WTC11 (cell line): ENCODE results near the gene VASN. TPM values are rescaled to one million over a fixed set of nuclear protein-coding genes. Genes with fewer than 3 reads are reported as not detected.

Experiments
- ATAC-seq: fragments of 200-7000 bp; cut with Tn5 transposase; 2 replicates; pipeline ENCODE4 v1.10.0; 2021; ENCODE audit warnings: mild to moderate bottlenecking, moderate library complexity
- CTCF ChIA-PET: fragments of 300-600 bp; sonication (Branson Sonifier 250); formaldehyde crosslinking; loops from one replicate; lab custom pipeline; 2021; ENCODE audit warnings: antibody characterized with exemption; lab: Charles Lee
- POLR2A ChIA-PET: fragments of 350-600 bp; sonication (Branson Sonifier 250); formaldehyde crosslinking; loops from one replicate; lab custom pipeline; 2021; ENCODE audit warnings: antibody characterized with exemption; lab: Charles Lee
- DNase-seq: peaks from one replicate; pipeline ENCODE4 v3.0.0; 2021; ENCODE audit warnings: low spot score
- H3K27ac Mint-ChIP-seq: 2 replicates; pipeline ENCODE4 v1.8.0; 2021; ENCODE audit warnings: mixed read lengths
- H3K27me3 Mint-ChIP-seq: 2 replicates; pipeline ENCODE4 v1.8.0; 2021; ENCODE audit warnings: low read depth, mild to moderate bottlenecking, moderate library complexity, mixed read lengths
- H3K36me3 Mint-ChIP-seq: 2 replicates; pipeline ENCODE4 v1.8.0; 2021; ENCODE audit warnings: mixed read lengths
- H3K4me1 Mint-ChIP-seq: 2 replicates; pipeline ENCODE4 v1.8.0; 2022; ENCODE audit warnings: mixed read lengths
- H3K4me3 Mint-ChIP-seq: 2 replicates; pipeline ENCODE4 v1.8.0; 2021; ENCODE audit warnings: mild to moderate bottlenecking, moderate library complexity, mixed read lengths
- H3K9me3 Mint-ChIP-seq: 2 replicates; pipeline ENCODE4 v1.8.0; 2021; ENCODE audit warnings: mixed read lengths
- CREM ChIP-seq: sonication (generic); formaldehyde crosslinking; IDR thresholded peaks from 2 replicates; pipeline ENCODE4 v1.8.1; 2022; ENCODE audit warnings: mild to moderate bottlenecking, missing genetic modification reagents, moderate library complexity
- EMX1 ChIP-seq: fragments of 250-450 bp; sonication (Bioruptor Pico); IDR thresholded peaks from 2 replicates; pipeline ENCODE4 v1.8.0; 2021; ENCODE audit warnings: mild to moderate bottlenecking
- JUN ChIP-seq: sonication (generic); formaldehyde crosslinking; IDR thresholded peaks from 2 replicates; pipeline ENCODE4 v1.8.0; 2023; ENCODE audit warnings: mild to moderate bottlenecking, missing genetic modification reagents
- RELA ChIP-seq: sonication (generic); formaldehyde crosslinking; IDR thresholded peaks from 2 replicates; pipeline ENCODE4 v1.8.1; 2022; ENCODE audit warnings: missing genetic modification reagents, mild to moderate bottlenecking, borderline replicate concordance
- SP1 ChIP-seq: sonication (generic); formaldehyde crosslinking; conservative IDR thresholded peaks from 2 replicates; pipeline ENCODE4 v1.8.1; 2022; ENCODE audit warnings: missing genetic modification reagents
- ZNF219 ChIP-seq: sonication (generic); formaldehyde crosslinking; IDR thresholded peaks from 2 replicates; pipeline ENCODE4 v1.8.0; 2023; ENCODE audit warnings: missing genetic modification reagents, mild to moderate bottlenecking, borderline replicate concordance
- ZNF263 ChIP-seq: sonication (generic); formaldehyde crosslinking; IDR thresholded peaks from 2 replicates; pipeline ENCODE4 v1.8.1; 2022; ENCODE audit warnings: low read depth, mild to moderate bottlenecking, moderate library complexity, missing genetic modification reagents
- ZNF317 ChIP-seq: sonication (generic); formaldehyde crosslinking; IDR thresholded peaks from 2 replicates; pipeline ENCODE4 v1.8.1; 2023; ENCODE audit warnings: low read depth, mild to moderate bottlenecking, moderate library complexity, missing genetic modification reagents, borderline replicate concordance
- ZNF671 ChIP-seq: fragments of 250-450 bp; sonication (Bioruptor Pico); IDR thresholded peaks from 2 replicates; pipeline ENCODE4 v1.8.0; 2021; ENCODE audit warnings: mild to moderate bottlenecking
- total RNA-seq: library from RNA; stranded (reverse); gene quantifications from 3 replicates; pipeline ENCODE4 v1.2.3, GENCODE V29; 2021
- TF ChIP-seq, protein P1 (sequence below): fragments of 200-600 bp; IDR thresholded peaks from 2 replicates; pipeline ENCODE4 v1.8.0; 2022; ENCODE audit warnings: antibody characterized with exemption
- TF ChIP-seq, protein P2 (sequence below): fragments of 250-450 bp; sonication (Bioruptor Pico); conservative IDR thresholded peaks from 2 replicates; pipeline ENCODE4 v1.9.0; 2021; ENCODE audit warnings: mild to moderate bottlenecking
- TF ChIP-seq, protein P3 (sequence below): fragments of 250-450 bp; sonication (Bioruptor Pico); IDR thresholded peaks from 2 replicates; pipeline ENCODE4 v1.9.0; 2021; ENCODE audit warnings: mild to moderate bottlenecking
- TF ChIP-seq, protein P4 (sequence below): sonication (generic); formaldehyde crosslinking; IDR thresholded peaks from 2 replicates; pipeline ENCODE4 v1.8.1; 2022; ENCODE audit warnings: missing genetic modification reagents, borderline replicate concordance
- TF ChIP-seq, protein P5 (sequence below): sonication (generic); formaldehyde crosslinking; IDR thresholded peaks from 2 replicates; pipeline ENCODE4 v1.8.0; 2022; ENCODE audit warnings: mild to moderate bottlenecking, missing genetic modification reagents
- TF ChIP-seq, protein P6 (sequence below): sonication (generic); formaldehyde crosslinking; IDR thresholded peaks from 2 replicates; pipeline ENCODE4 v1.8.1; 2023; ENCODE audit warnings: mild to moderate bottlenecking, missing genetic modification reagents
- TF ChIP-seq, protein P7 (sequence below): sonication (generic); formaldehyde crosslinking; IDR thresholded peaks from 2 replicates; pipeline ENCODE4 v1.8.1; 2023; ENCODE audit warnings: mild to moderate bottlenecking, moderate library complexity, missing genetic modification reagents
- TF ChIP-seq, protein P8 (sequence below): fragments of 250-450 bp; sonication (Bioruptor Pico); IDR thresholded peaks from 2 replicates; pipeline ENCODE4 v1.9.0; 2021; ENCODE audit warnings: mild to moderate bottlenecking
- TF ChIP-seq, protein P9 (sequence below): sonication (generic); formaldehyde crosslinking; IDR thresholded peaks from 2 replicates; pipeline ENCODE4 v1.8.0; 2023; ENCODE audit warnings: missing genetic modification reagents, mild to moderate bottlenecking, borderline replicate concordance

VASN gene
- total RNA-seq, 1 experiment from 2014 or later: 8.0 TPM

DNA sequence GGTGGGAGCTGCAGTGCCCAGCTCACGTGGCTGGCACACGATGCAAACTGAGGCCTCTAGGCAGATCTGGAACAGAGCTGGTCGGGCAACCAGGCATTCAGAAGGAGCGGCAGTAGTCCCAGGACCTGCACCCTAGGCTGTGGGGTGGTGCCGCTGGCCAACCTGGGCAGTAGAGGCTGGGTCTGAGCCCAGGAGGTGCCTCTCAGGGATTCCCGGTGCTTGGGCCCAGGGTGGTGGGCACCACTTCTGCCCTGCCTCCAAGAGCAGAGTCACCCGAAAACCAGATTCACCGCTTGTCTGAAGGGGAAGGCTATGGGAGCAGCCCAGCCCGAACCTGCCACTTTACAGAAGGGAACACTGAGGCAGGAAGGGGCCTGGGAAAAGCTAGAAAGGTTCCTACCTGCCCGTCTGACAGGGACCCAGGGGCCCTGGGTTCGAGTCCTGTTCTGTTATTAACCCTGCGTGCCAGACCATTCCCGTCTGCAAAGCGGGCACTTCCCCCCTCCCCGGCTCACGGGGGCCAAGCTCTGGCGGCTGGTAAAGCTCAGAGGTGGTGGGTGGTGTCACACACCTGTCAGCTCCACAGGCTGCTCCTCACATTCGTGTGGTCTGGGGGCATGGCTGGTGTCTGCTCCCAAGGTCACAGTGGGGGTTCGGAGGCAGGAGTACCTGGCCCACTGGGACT lies 38.9 kb upstream of the VASN start:
- DNase-seq (no peak), ATAC-seq (no peak)
- H3K36me3 Mint-ChIP-seq: peaks cover 5% of the 10 kb centered on the region
- H3K4me1 Mint-ChIP-seq: peaks cover 13% of the 10 kb centered on the region
- POLR2A ChIA-PET: interaction anchor here (0.8 kb wide), 1 partner anchor 23 kb away, joined by 5 read pairs; no protein-coding TSS in a partner anchor
- no peaks in the 10 kb centered on the region for H3K27me3 Mint-ChIP-seq
- CTCF ChIA-PET: interaction anchor here (0.6 to 9.3 kb wide), 8 partner anchors 7 to 79 kb away, joined by 4 to 185 read pairs (median 14); partner anchors contain the start of genes GLIS2 and TFAP4
- H3K27ac Mint-ChIP-seq: no peak overlapping the region
- no peaks in the 10 kb centered on the region for H3K9me3 Mint-ChIP-seq
- H3K4me3 Mint-ChIP-seq: no peak overlapping the region
- TF ChIP-seq, protein P1, sequence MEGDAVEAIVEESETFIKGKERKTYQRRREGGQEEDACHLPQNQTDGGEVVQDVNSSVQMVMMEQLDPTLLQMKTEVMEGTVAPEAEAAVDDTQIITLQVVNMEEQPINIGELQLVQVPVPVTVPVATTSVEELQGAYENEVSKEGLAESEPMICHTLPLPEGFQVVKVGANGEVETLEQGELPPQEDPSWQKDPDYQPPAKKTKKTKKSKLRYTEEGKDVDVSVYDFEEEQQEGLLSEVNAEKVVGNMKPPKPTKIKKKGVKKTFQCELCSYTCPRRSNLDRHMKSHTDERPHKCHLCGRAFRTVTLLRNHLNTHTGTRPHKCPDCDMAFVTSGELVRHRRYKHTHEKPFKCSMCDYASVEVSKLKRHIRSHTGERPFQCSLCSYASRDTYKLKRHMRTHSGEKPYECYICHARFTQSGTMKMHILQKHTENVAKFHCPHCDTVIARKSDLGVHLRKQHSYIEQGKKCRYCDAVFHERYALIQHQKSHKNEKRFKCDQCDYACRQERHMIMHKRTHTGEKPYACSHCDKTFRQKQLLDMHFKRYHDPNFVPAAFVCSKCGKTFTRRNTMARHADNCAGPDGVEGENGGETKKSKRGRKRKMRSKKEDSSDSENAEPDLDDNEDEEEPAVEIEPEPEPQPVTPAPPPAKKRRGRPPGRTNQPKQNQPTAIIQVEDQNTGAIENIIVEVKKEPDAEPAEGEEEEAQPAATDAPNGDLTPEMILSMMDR: no peak
- TF ChIP-seq ZNF317 (CRISPR knock-in tag) (no peak), RELA (CRISPR knock-in tag) (no peak), JUN (CRISPR knock-in tag) (no peak), ZNF263 (no peak), CREM (CRISPR knock-in tag) (no peak), ZNF219 (CRISPR knock-in tag) (no peak), EMX1 (CRISPR knock-in tag) (no peak), SP1 (CRISPR knock-in tag) (no peak), ZNF671 (CRISPR knock-in tag) (no peak)
- TF ChIP-seq, protein P2, sequence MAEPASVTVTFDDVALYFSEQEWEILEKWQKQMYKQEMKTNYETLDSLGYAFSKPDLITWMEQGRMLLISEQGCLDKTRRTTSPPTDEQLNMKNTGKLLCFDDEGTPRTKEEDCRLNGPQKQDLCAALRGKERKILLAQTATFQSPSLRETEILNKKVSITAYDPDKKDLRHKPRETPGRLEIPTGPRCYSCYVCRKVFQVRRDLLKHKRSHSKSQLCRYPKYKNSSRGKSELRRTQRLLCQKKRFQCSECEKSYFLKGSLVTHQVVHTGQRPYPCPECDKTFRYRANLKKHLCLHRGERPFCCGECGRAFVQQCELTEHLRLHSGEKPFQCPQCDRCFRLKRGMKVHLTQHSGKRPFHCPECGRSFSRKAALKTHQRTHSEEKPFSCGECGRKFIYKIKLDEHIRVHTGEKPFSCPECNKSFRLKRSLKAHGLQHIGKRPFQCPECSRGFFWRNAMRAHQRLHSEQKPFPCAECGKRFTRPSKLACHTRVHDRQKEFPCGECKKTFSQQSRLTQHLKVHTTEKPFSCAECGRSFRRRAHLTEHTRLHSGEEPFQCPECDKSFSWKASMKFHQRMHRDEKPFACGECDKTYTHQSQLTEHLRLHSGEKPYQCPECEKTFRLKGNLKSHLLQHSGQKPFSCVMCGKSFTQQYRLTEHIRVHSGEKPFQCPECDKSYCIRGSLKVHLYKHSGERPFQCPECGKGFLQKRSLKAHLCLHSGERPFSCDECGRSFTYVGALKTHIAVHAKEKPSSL (CRISPR knock-in tag): no peak
- TF ChIP-seq, protein P3, sequence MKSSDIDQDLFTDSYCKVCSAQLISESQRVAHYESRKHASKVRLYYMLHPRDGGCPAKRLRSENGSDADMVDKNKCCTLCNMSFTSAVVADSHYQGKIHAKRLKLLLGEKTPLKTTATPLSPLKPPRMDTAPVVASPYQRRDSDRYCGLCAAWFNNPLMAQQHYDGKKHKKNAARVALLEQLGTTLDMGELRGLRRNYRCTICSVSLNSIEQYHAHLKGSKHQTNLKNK: no peak
- TF ChIP-seq, protein P4, sequence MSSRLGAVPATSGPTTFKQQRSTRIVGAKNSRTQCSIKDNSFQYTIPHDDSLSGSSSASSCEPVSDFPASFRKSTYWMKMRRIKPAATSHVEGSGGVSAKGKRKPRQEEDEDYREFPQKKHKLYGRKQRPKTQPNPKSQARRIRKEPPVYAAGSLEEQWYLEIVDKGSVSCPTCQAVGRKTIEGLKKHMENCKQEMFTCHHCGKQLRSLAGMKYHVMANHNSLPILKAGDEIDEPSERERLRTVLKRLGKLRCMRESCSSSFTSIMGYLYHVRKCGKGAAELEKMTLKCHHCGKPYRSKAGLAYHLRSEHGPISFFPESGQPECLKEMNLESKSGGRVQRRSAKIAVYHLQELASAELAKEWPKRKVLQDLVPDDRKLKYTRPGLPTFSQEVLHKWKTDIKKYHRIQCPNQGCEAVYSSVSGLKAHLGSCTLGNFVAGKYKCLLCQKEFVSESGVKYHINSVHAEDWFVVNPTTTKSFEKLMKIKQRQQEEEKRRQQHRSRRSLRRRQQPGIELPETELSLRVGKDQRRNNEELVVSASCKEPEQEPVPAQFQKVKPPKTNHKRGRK (CRISPR knock-in tag): no peak
- TF ChIP-seq, protein P5, sequence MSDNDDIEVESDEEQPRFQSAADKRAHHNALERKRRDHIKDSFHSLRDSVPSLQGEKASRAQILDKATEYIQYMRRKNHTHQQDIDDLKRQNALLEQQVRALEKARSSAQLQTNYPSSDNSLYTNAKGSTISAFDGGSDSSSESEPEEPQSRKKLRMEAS (CRISPR knock-in tag): no peak
- TF ChIP-seq, protein P6, sequence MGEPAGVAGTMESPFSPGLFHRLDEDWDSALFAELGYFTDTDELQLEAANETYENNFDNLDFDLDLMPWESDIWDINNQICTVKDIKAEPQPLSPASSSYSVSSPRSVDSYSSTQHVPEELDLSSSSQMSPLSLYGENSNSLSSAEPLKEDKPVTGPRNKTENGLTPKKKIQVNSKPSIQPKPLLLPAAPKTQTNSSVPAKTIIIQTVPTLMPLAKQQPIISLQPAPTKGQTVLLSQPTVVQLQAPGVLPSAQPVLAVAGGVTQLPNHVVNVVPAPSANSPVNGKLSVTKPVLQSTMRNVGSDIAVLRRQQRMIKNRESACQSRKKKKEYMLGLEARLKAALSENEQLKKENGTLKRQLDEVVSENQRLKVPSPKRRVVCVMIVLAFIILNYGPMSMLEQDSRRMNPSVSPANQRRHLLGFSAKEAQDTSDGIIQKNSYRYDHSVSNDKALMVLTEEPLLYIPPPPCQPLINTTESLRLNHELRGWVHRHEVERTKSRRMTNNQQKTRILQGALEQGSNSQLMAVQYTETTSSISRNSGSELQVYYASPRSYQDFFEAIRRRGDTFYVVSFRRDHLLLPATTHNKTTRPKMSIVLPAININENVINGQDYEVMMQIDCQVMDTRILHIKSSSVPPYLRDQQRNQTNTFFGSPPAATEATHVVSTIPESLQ (CRISPR knock-in tag): no peak
- TF ChIP-seq, protein P7, sequence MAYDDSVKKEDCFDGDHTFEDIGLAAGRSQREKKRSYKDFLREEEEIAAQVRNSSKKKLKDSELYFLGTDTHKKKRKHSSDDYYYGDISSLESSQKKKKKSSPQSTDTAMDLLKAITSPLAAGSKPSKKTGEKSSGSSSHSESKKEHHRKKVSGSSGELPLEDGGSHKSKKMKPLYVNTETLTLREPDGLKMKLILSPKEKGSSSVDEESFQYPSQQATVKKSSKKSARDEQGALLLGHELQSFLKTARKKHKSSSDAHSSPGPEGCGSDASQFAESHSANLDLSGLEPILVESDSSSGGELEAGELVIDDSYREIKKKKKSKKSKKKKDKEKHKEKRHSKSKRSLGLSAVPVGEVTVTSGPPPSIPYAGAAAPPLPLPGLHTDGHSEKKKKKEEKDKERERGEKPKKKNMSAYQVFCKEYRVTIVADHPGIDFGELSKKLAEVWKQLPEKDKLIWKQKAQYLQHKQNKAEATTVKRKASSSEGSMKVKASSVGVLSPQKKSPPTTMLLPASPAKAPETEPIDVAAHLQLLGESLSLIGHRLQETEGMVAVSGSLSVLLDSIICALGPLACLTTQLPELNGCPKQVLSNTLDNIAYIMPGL (CRISPR knock-in tag): no peak
- TF ChIP-seq, protein P8, sequence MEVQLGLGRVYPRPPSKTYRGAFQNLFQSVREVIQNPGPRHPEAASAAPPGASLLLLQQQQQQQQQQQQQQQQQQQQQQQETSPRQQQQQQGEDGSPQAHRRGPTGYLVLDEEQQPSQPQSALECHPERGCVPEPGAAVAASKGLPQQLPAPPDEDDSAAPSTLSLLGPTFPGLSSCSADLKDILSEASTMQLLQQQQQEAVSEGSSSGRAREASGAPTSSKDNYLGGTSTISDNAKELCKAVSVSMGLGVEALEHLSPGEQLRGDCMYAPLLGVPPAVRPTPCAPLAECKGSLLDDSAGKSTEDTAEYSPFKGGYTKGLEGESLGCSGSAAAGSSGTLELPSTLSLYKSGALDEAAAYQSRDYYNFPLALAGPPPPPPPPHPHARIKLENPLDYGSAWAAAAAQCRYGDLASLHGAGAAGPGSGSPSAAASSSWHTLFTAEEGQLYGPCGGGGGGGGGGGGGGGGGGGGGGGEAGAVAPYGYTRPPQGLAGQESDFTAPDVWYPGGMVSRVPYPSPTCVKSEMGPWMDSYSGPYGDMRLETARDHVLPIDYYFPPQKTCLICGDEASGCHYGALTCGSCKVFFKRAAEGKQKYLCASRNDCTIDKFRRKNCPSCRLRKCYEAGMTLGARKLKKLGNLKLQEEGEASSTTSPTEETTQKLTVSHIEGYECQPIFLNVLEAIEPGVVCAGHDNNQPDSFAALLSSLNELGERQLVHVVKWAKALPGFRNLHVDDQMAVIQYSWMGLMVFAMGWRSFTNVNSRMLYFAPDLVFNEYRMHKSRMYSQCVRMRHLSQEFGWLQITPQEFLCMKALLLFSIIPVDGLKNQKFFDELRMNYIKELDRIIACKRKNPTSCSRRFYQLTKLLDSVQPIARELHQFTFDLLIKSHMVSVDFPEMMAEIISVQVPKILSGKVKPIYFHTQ (CRISPR knock-in tag): no peak
- TF ChIP-seq, protein P9, sequence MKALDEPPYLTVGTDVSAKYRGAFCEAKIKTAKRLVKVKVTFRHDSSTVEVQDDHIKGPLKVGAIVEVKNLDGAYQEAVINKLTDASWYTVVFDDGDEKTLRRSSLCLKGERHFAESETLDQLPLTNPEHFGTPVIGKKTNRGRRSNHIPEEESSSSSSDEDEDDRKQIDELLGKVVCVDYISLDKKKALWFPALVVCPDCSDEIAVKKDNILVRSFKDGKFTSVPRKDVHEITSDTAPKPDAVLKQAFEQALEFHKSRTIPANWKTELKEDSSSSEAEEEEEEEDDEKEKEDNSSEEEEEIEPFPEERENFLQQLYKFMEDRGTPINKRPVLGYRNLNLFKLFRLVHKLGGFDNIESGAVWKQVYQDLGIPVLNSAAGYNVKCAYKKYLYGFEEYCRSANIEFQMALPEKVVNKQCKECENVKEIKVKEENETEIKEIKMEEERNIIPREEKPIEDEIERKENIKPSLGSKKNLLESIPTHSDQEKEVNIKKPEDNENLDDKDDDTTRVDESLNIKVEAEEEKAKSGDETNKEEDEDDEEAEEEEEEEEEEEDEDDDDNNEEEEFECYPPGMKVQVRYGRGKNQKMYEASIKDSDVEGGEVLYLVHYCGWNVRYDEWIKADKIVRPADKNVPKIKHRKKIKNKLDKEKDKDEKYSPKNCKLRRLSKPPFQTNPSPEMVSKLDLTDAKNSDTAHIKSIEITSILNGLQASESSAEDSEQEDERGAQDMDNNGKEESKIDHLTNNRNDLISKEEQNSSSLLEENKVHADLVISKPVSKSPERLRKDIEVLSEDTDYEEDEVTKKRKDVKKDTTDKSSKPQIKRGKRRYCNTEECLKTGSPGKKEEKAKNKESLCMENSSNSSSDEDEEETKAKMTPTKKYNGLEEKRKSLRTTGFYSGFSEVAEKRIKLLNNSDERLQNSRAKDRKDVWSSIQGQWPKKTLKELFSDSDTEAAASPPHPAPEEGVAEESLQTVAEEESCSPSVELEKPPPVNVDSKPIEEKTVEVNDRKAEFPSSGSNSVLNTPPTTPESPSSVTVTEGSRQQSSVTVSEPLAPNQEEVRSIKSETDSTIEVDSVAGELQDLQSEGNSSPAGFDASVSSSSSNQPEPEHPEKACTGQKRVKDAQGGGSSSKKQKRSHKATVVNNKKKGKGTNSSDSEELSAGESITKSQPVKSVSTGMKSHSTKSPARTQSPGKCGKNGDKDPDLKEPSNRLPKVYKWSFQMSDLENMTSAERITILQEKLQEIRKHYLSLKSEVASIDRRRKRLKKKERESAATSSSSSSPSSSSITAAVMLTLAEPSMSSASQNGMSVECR (CRISPR knock-in tag): no peak
